IPS-20b (cell line): ENCODE measurements around the gene POLA1.

Experiments used
- H3K27ac ChIP-seq: one replicate; pipeline ENCODE4 v1.5.1; 2013; ENCODE audit warnings: low read length
- H3K27me3 ChIP-seq: 2 replicates; pipeline ENCODE4 v1.6.1; 2013; ENCODE audit warnings: mild to moderate bottlenecking, low read length, inconsistent platforms; ENCODE audit not compliant: insufficient read depth
- H3K36me3 ChIP-seq: 2 replicates; pipeline ENCODE4 v1.6.1; 2013; ENCODE audit warnings: low read depth, mild to moderate bottlenecking, inconsistent platforms, low read length, moderate library complexity; ENCODE audit not compliant: insufficient read depth
- H3K4me1 ChIP-seq: 2 replicates; pipeline ENCODE4 v1.6.1; 2013; ENCODE audit warnings: mild to moderate bottlenecking, control low read depth, inconsistent platforms, low read length, moderate library complexity; ENCODE audit not compliant: insufficient read depth
- H3K4me3 ChIP-seq: 2 replicates; pipeline ENCODE4 v1.5.1; 2013; ENCODE audit warnings: mild to moderate bottlenecking, low read length, inconsistent platforms
- H3K9ac ChIP-seq: 2 replicates; pipeline ENCODE4 v1.6.1; 2013; ENCODE audit warnings: low read depth, mild to moderate bottlenecking, inconsistent platforms, low read length, moderate library complexity
- H3K9me3 ChIP-seq: 2 replicates; pipeline ENCODE4 v1.6.1; 2013; ENCODE audit warnings: mild to moderate bottlenecking, low read depth, low read length, inconsistent platforms; ENCODE audit not compliant: insufficient read depth

POLA1 gene

DNA sequence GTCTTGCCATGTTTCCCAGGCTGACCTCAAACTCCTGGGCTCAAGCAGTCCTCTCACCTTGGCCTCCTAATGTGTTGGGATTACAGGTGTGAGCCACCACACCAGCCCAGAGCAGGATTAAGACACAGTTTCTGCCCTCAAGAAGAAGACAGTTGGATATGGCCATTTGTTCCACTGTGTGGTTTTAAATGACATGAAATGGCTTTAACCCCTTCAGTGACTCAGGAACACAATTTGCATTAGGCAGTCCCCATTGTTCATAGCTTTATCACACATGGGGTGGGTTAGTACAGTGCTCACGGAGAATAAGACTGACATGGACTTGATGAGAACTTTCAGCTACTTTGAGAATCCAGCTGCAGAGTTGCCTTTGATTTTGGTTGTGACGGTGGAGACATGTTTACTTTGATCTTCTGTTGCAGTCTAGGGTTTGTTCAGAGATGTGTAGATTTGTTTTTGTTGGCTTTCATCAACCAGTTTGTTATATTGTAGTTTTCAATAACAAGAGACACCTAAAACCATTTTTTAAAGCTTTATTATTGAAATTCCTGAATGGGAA lies 261.7 kb downstream of the POLA1 start:
- H3K9ac ChIP-seq, result no peak overlapping the region
- no peak overlapping the region for H3K4me3 ChIP-seq
- H3K36me3 ChIP-seq, result no peaks in the 10 kb centered on the region
- no peaks in the 10 kb centered on the region for H3K9me3 ChIP-seq
- H3K27me3 ChIP-seq, result no peaks in the 10 kb centered on the region
- no peaks in the 10 kb centered on the region; the same call in 1 of the 2 replicates for H3K4me1 ChIP-seq
- H3K27ac ChIP-seq, result no peak overlapping the region

- no peak overlapping the region for H3K9ac ChIP-seq
- H3K9me3 ChIP-seq, result no peaks in the 10 kb centered on the region
- H3K36me3 ChIP-seq, result no peaks in the 10 kb centered on the region
- H3K27ac ChIP-seq, result no peak overlapping the region
- no peaks in the 10 kb centered on the region; the same call in 1 of the 2 replicates for H3K4me1 ChIP-seq
- no peaks in the 10 kb centered on the region for H3K27me3 ChIP-seq
- H3K4me3 ChIP-seq, result no peak overlapping the region
Observed at GRCh38 chrX:24956828-24957227, 263.1 kb downstream of the POLA1 start.

- H3K4me1 ChIP-seq, result peaks cover 7% of the 10 kb centered on the region; the same call in 1 of the 2 replicates
- no peaks in the 10 kb centered on the region for H3K36me3 ChIP-seq
- H3K9ac ChIP-seq, result no peak overlapping the region
- H3K4me3 ChIP-seq, result no peak overlapping the region
- H3K27ac ChIP-seq, result no peak overlapping the region
- H3K9me3 ChIP-seq, result no peaks in the 10 kb centered on the region
- no peaks in the 10 kb centered on the region for H3K27me3 ChIP-seq
Observed at GRCh38 chrX:24961809-24962208, 268.1 kb downstream of the POLA1 start.

DNA sequence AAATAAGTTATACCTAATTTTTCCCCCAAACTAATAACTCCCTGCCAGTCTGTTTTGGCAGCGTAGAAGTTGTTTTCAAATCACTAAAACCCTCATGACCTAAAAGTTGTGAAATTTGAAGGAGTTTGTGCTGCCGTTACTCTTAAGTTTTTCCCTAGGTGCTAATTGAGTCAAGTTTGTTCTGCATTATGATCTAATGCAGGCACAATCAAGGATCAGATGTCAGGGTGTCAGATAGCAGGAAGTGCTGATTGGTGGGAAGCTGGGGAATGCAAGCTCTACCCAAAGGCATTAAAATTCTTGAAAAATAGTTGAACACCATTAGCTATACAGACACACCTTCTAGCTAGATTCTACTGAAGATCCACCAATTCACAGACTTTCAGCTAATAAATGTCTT lies 270.1 kb downstream of the POLA1 start:
- Histone ChIP-seq H3K27me3 (no peaks in the 10 kb centered on the region), H3K4me1 (peaks cover 7% of the 10 kb centered on the region; the same call in 1 of the 2 replicates)

DNA sequence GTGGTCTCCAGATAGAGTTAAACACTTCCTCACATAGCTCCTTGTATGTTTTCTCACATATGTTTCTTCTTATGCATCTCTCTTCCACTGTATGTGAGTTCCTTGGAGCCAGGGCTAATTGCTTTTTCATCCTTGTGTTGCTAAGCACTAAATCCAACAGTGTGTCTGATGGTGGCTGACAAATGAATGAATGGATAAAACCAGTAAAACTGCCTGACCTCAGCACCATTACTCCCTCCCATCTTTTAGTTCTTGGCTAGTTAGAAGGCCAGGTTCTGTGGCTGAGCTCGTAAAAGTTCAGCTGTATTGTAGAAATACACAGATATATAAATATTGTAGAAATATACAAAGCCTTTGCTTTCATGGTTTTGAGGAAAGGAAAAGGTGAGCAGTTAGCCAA lies 271.7 kb downstream of the POLA1 start:
- Histone ChIP-seq H3K9me3 (no peaks in the 10 kb centered on the region), H3K36me3 (no peaks in the 10 kb centered on the region), H3K4me1 (peaks cover 7% of the 10 kb centered on the region; the same call in 1 of the 2 replicates), H3K27me3 (no peaks in the 10 kb centered on the region), H3K9ac (no peak overlapping the region), H3K27ac (no peak overlapping the region), H3K4me3 (no peak overlapping the region)

More for the DNA sequence above, 270.1 kb downstream of the POLA1 start:
- H3K9me3 ChIP-seq, result no peaks in the 10 kb centered on the region
- no peak overlapping the region for H3K9ac ChIP-seq
- H3K4me3 ChIP-seq, result no peak overlapping the region
- no peak overlapping the region for H3K27ac ChIP-seq
- H3K36me3 ChIP-seq, result no peaks in the 10 kb centered on the region

GRCh38 chrX:24969812-24970211 lies 276.1 kb downstream of the POLA1 start:
- H3K4me1 ChIP-seq, result no peaks in the 10 kb centered on the region
- no peaks in the 10 kb centered on the region for H3K9me3 ChIP-seq
- no peak overlapping the region for H3K27ac ChIP-seq
- H3K27me3 ChIP-seq, result no peaks in the 10 kb centered on the region
- H3K9ac ChIP-seq, result no peak overlapping the region
- no peak overlapping the region for H3K4me3 ChIP-seq
- H3K36me3 ChIP-seq, result no peaks in the 10 kb centered on the region

GRCh38 chrX:24979081-24979480 lies 285.4 kb downstream of the POLA1 start:
- no peaks in the 10 kb centered on the region for H3K9me3 ChIP-seq
- no peaks in the 10 kb centered on the region for H3K36me3 ChIP-seq
- H3K27ac ChIP-seq, result no peak overlapping the region
- no peaks in the 10 kb centered on the region for H3K4me1 ChIP-seq
- H3K4me3 ChIP-seq, result no peak overlapping the region
- no peak overlapping the region for H3K9ac ChIP-seq
- H3K27me3 ChIP-seq, result no peaks in the 10 kb centered on the region

GRCh38 chrX:24981030-24981429 lies 287.3 kb downstream of the POLA1 start:
- Histone ChIP-seq H3K4me1 (no peaks in the 10 kb centered on the region), H3K4me3 (no peak overlapping the region), H3K27me3 (no peaks in the 10 kb centered on the region), H3K9me3 (no peaks in the 10 kb centered on the region), H3K36me3 (no peaks in the 10 kb centered on the region), H3K9ac (no peak overlapping the region), H3K27ac (no peak overlapping the region)

DNA sequence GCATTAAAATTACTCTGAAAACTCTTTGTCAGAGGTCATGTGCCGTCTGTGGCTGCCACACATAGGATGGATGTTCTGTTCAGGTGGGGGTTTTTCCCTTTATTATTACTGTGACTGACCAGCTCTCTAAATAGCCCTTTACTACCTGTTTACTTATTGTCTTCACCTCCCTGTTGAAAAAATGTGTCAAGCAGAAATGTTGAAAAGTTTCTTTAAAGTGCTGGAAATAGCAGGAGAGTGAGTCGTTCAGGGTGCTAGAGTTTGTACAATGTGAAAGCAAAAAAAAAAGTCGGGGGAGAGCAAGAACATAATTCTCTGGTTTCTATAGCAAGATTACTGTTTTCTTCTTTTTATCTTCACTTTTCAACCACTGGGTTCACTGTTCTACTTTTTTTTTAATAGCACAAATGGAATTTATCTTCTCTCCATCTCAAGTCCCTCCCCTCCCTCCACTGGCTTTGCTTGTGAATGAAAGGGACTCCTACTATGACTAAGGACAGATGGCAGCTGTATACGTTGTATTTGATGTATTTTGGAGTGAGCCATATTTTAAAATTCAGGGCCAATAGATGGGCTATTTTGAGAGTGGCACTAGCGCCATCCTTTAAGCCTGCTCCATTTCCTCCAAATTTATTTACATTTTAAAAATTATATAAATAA lies 288.7 kb downstream of the POLA1 start:
- no peaks in the 10 kb centered on the region for H3K9me3 ChIP-seq
- no peak overlapping the region for H3K4me3 ChIP-seq
- H3K27ac ChIP-seq, result no peak overlapping the region
- no peak overlapping the region for H3K9ac ChIP-seq
- no peaks in the 10 kb centered on the region for H3K36me3 ChIP-seq
- H3K4me1 ChIP-seq, result no peaks in the 10 kb centered on the region
- H3K27me3 ChIP-seq, result no peaks in the 10 kb centered on the region

GRCh38 chrX:24983931-24984330 lies 290.2 kb downstream of the POLA1 start:
- Histone ChIP-seq H3K9ac (no peak overlapping the region), H3K36me3 (no peaks in the 10 kb centered on the region), H3K9me3 (no peaks in the 10 kb centered on the region), H3K4me1 (no peaks in the 10 kb centered on the region), H3K4me3 (no peak overlapping the region), H3K27me3 (no peaks in the 10 kb centered on the region), H3K27ac (no peak overlapping the region)

- no peaks in the 10 kb centered on the region for H3K27me3 ChIP-seq
- no peaks in the 10 kb centered on the region for H3K9me3 ChIP-seq
- no peak overlapping the region for H3K9ac ChIP-seq
- H3K36me3 ChIP-seq, result no peaks in the 10 kb centered on the region
- no peak overlapping the region for H3K4me3 ChIP-seq
- no peaks in the 10 kb centered on the region for H3K4me1 ChIP-seq
- no peak overlapping the region for H3K27ac ChIP-seq
Observed at GRCh38 chrX:24985120-24985519, 291.4 kb downstream of the POLA1 start.

DNA sequence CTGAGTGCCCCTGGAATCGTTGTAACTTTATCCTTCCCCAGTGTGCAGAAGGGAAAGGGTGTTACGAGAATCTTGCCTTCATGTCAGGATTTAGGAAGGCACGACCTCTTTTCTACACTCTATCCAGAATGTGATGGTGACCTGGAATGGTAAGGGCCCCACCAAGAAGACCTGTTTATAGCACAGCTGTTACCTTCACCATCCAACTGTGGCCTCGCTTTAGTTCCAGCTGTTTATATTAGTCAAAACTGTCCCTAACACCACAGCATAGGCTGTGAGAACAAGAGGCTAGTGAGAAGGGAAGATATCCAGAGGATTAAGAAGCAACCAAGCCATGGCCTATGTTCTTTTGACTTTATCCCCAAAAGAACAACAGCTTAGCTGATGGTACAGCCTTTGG lies 294.0 kb downstream of the POLA1 start:
- no peak overlapping the region for H3K4me3 ChIP-seq
- no peaks in the 10 kb centered on the region for H3K4me1 ChIP-seq
- H3K9me3 ChIP-seq, result no peaks in the 10 kb centered on the region
- H3K27me3 ChIP-seq, result no peaks in the 10 kb centered on the region
- no peak overlapping the region for H3K9ac ChIP-seq
- no peaks in the 10 kb centered on the region for H3K36me3 ChIP-seq
- no peak overlapping the region for H3K27ac ChIP-seq
